ENCODE data around the gene CTAG1B. TPM values are rescaled to one million over a fixed set of nuclear protein-coding genes. Genes with fewer than 3 reads are reported as not detected.

The CTAG1B gene
- total and polyA plus RNA-seq, 2 donors (not counting 3 experiments of a cell fraction or from before 2014, with no cell fraction given): not detected

GRCh38 chrX:154655346-154655745 is 36.3 kb upstream of the CTAG1B start:
- Histone ChIP-seq H3K27ac (ENCODE audit: insufficient read depth, low read depth, low read length) (no peak overlapping the region), H3K4me3 (replicated peaks in 1 of 3; ENCODE audit: insufficient read depth in 1 of 3, low read depth in 1 of 3, low read length in 3 of 3) (no peak overlapping the region), H3K4me1 (ENCODE audit: control insufficient read depth, extremely low read depth, insufficient read depth, low read length) (no peaks in the 10 kb centered on the region), H3K9ac (replicated peaks; ENCODE audit: extremely low read depth, insufficient read depth, low read length) (no peak overlapping the region), H3K27me3 (ENCODE audit: control insufficient read depth in 2 of 2, insufficient read depth in 2 of 2, low read length in 2 of 2) (no peaks in the 10 kb centered on the region), H3K79me2 (ENCODE audit: control insufficient read depth, insufficient read depth, low read length) (no peaks in the 10 kb centered on the region), H4K20me1 (replicated peaks; ENCODE audit: control insufficient read depth, extremely low read depth, insufficient read depth, low read length) (no peaks in the 10 kb centered on the region), H3K9me3 (replicated peaks; ENCODE audit: control insufficient read depth, insufficient read depth, low read length) (no peaks in the 10 kb centered on the region), H3K4me2 (ENCODE audit: insufficient read depth, low read length) (no peak overlapping the region), H3K9me1 (replicated peaks; ENCODE audit: control insufficient read depth, extremely low read depth, insufficient read depth, low read length) (no peaks in the 10 kb centered on the region), H3K36me3 (ENCODE audit: control insufficient read depth in 2 of 2, extremely low read depth in 1 of 2, insufficient read depth in 2 of 2, low read length in 2 of 2) (no peaks in the 10 kb centered on the region), H2AFZ (ENCODE audit: low read depth, low read length) (no peak overlapping the region)
- ChIA-PET CTCF (interaction anchor here (0.8 kb wide), 1 partner anchor 13 kb away, joined by 3 read pairs; no protein-coding TSS in a partner anchor), POLR2A (no interaction called here)
- FAIRE-seq (no peak), DNase-seq (ENCODE audit: low read depth, low spot score) (no peak)
- intact Hi-C loops (cut with micrococcal nuclease): no loop called here
- no TSS peak for BruUV-seq (replicated peaks)
- TF ChIP-seq MAX (IDR thresholded peaks at IDR 0.05; ENCODE audit: insufficient read depth, insufficient read length) (no peak), POLR2AphosphoS5 (IDR thresholded peaks at IDR 0.05; ENCODE audit: insufficient read depth, low read depth, low read length) (no peak), CTCF (IDR thresholded peaks at IDR 0.05; ENCODE audit: extremely low read depth in 1 of 2, insufficient read depth in 1 of 2, low read depth in 1 of 2, low read length in 2 of 2) (no peak), GATA2 (IDR thresholded peaks at IDR 0.05; ENCODE audit: insufficient read depth, insufficient read length, low read depth, low read length) (no peak), FOS (IDR thresholded peaks at IDR 0.05; ENCODE audit: borderline replicate concordance, insufficient read depth, low read length) (no peak), EZH2 (IDR thresholded peaks at IDR 0.05; ENCODE audit: borderline replicate concordance, low read depth, low read length, severe bottlenecking) (no peak), MYC (IDR thresholded peaks at IDR 0.05; ENCODE audit: low read depth, low read length) (no peak), POLR2A (IDR thresholded peaks at IDR 0.05; ENCODE audit: low read depth, low read length) (no peak), JUN (IDR thresholded peaks at IDR 0.05; ENCODE audit: borderline replicate concordance, insufficient read depth, insufficient read length, low read depth) (no peak)
- dilution Hi-C loops (cut with MboI; ENCODE audit: extremely low pct_ligation_motif_present, low sequenced_read_pairs): no loop called here
